HCT116 (cell line): ENCODE data around the gene MECP2. TPM values are rescaled to one million over a fixed set of nuclear protein-coding genes. Genes with fewer than 3 reads are reported as not detected.

Experiments
- ATAC-seq: fragments of 200-7000 bp; cut with Tn5 transposase; 2 replicates; pipeline ENCODE4 v1.9.1; 2020; ENCODE audit warnings: mild to moderate bottlenecking, moderate library complexity
- BruUV-seq: library from RNA; stranded (reverse); fragments of 400-500 nt; replicated peaks from 2 replicates; lab custom pipeline; 2021; lab: Mats Ljungman, UMichigan
- CTCF ChIA-PET: fragments of 300-600 bp; sonication (Branson Sonifier 250); formaldehyde crosslinking; loops from one replicate; lab custom pipeline; 2021; ENCODE audit warnings: antibody characterized with exemption; lab: Charles Lee
- POLR2A ChIA-PET: fragments of 300-600, 350-600 bp; sonication (Branson Sonifier 250); formaldehyde crosslinking; loops from one replicate; lab custom pipeline; 2021; ENCODE audit warnings: antibody characterized with exemption; lab: Charles Lee
- RAD21 ChIA-PET, 2 experiments: fragments of 300-600 bp; sonication (Branson Sonifier 250); formaldehyde crosslinking; loops; one replicate each; lab custom pipeline; 2023; ENCODE audit warnings: low total read pairs in 2 of 2; ENCODE audit not compliant: uncharacterized antibody in 2 of 2, unreplicated experiment in 2 of 2, low non-redundant PET in 1 of 2; lab: Charles Lee
- DNase-seq: peaks from one replicate; pipeline ENCODE4 v3.0.0-alpha.2; 2010; ENCODE audit warnings: low read depth, low spot score
- H2AFZ ChIP-seq: fragments of 200-600 bp; shearing (Covaris generic), sonication (generic); 2 replicates; pipeline ENCODE4 v1.6.1; 2017; ENCODE audit warnings: low read depth, mixed run types, mixed read lengths, antibody characterized with exemption, low read length; ENCODE audit not compliant: poor library complexity, severe bottlenecking
- H3K27ac ChIP-seq: 2 replicates; pipeline ENCODE4 v1.5.1; 2012; ENCODE audit warnings: low read depth, low read length
- H3K27me3 ChIP-seq: fragments of 200-600 bp; sonication (generic); 2 replicates; pipeline ENCODE4 v1.6.1; 2016; ENCODE audit warnings: mixed run types, low read length, mixed read lengths; ENCODE audit not compliant: insufficient read depth
- H3K36me3 ChIP-seq, 2 experiments: fragments of 200-500 bp in 1 of 2; fragments of 200-600 bp in 1 of 2; sonication (Bioruptor generic) in 1 of 2; sonication (generic) in 1 of 2; 2 replicates each; pipeline versions ENCODE4 v1.5.1 to v1.6.1; 2014 to 2016; ENCODE audit warnings: low read length in 2 of 2, inconsistent platforms in 1 of 2, mixed read lengths in 1 of 2, mixed run types in 1 of 2; ENCODE audit not compliant: insufficient read depth in 2 of 2, control insufficient read depth in 1 of 2
- H3K4me1 ChIP-seq, 2 experiments: fragments of 200-600 bp in 1 of 2; sonication (generic) in 1 of 2; 2 replicates each; pipeline versions ENCODE4 v1.5.1 to v1.6.1; 2012 to 2017; ENCODE audit warnings: low read length in 2 of 2, inconsistent platforms in 1 of 2, mild to moderate bottlenecking in 1 of 2, mixed read lengths in 1 of 2, mixed run types in 1 of 2, moderate library complexity in 1 of 2; ENCODE audit not compliant: insufficient read depth in 2 of 2, control insufficient read depth in 1 of 2
- H3K4me2 ChIP-seq: fragments of 200-600 bp; sonication (generic); 2 replicates; pipeline ENCODE4 v1.6.1; 2017; ENCODE audit warnings: mixed run types, low read length, mixed read lengths
- H3K4me3 ChIP-seq, 2 experiments: fragments of 200-600 bp in 1 of 2; sonication (generic) in 1 of 2; replicated peaks in 1 of 2; 2 replicates each; pipeline ENCODE4 v1.5.1; 2011 to 2016; ENCODE audit warnings: low read length in 2 of 2, control low read depth in 1 of 2, low read depth in 1 of 2, mild to moderate bottlenecking in 1 of 2, mixed read lengths in 1 of 2, mixed run types in 1 of 2
- H3K79me2 ChIP-seq: fragments of 200-600 bp; sonication (generic); 2 replicates; pipeline ENCODE4 v1.6.1; 2017; ENCODE audit warnings: mild to moderate bottlenecking, mixed run types, low read length, moderate library complexity, mixed read lengths; ENCODE audit not compliant: insufficient read depth
- H3K9ac ChIP-seq: fragments of 200-600 bp; sonication (generic); 2 replicates; pipeline ENCODE4 v1.6.1; 2016; ENCODE audit warnings: low read length, mixed read lengths
- H3K9me2 ChIP-seq: fragments of 200-600 bp; sonication (generic), shearing (Covaris generic); 2 replicates; pipeline ENCODE4 v1.6.1; 2017; ENCODE audit warnings: mixed run types, mild to moderate bottlenecking, moderate library complexity; ENCODE audit not compliant: insufficient read depth
- H3K9me3 ChIP-seq, 2 experiments: fragments of 200-500 bp in 1 of 2; fragments of 200-600 bp in 1 of 2; sonication (Bioruptor generic) in 1 of 2; sonication (generic) in 1 of 2; 2 replicates each; pipeline ENCODE4 v1.6.1; 2014 to 2017; ENCODE audit warnings: low read length in 2 of 2, mixed read lengths in 2 of 2, inconsistent platforms in 1 of 2, low read depth in 1 of 2, mild to moderate bottlenecking in 1 of 2, mixed run types in 1 of 2, moderate library complexity in 1 of 2; ENCODE audit not compliant: control insufficient read depth in 1 of 2, insufficient read depth in 1 of 2
- H4K20me1 ChIP-seq: fragments of 200-600 bp; sonication (generic), shearing (Covaris generic); 2 replicates; pipeline ENCODE4 v1.6.1; 2017; ENCODE audit warnings: mixed run types, mild to moderate bottlenecking, moderate library complexity; ENCODE audit not compliant: insufficient read depth
- ATF3 ChIP-seq: IDR thresholded peaks from 2 replicates; pipeline ENCODE4 v1.6.1; 2012
- CBX3 ChIP-seq: IDR thresholded peaks from 2 replicates; pipeline ENCODE4 v1.6.1; 2012; ENCODE audit warnings: low read depth
- CEBPB ChIP-seq: IDR thresholded peaks from 2 replicates; pipeline ENCODE4 v1.6.1; 2012; ENCODE audit warnings: low read depth
- CTCF ChIP-seq, 3 experiments: fragments of 200-600 bp in 1 of 3; sonication (generic) in 1 of 3; IDR thresholded peaks in 2 of 3; conservative IDR thresholded peaks in 1 of 3; 2 replicates each; pipeline ENCODE4 v1.5.1; 2012 to 2017; ENCODE audit warnings: low read depth in 2 of 3, low read length in 2 of 3, antibody characterized with exemption in 1 of 3, borderline replicate concordance in 1 of 3, control low read depth in 1 of 3, mild to moderate bottlenecking in 1 of 3, mixed read lengths in 1 of 3, mixed run types in 1 of 3, moderate library complexity in 1 of 3; ENCODE audit not compliant: insufficient read depth in 1 of 3
- EGR1 ChIP-seq: IDR thresholded peaks from 2 replicates; pipeline ENCODE4 v1.6.1; 2012; ENCODE audit warnings: low read depth
- EZH2 ChIP-seq: fragments of 200-600 bp; sonication (generic); IDR thresholded peaks from 2 replicates; pipeline ENCODE4 v1.6.1; 2017; ENCODE audit warnings: antibody characterized with exemption, mixed run types
- EZH2phosphoT487 ChIP-seq: fragments of 200-600 bp; IDR thresholded peaks from 2 replicates; pipeline ENCODE4 v1.6.1; 2018; ENCODE audit warnings: antibody characterized with exemption, borderline replicate concordance
- FOSL1 ChIP-seq: IDR thresholded peaks from 2 replicates; pipeline ENCODE4 v1.6.1; 2012; ENCODE audit warnings: low read depth
- JUND ChIP-seq: IDR thresholded peaks from 2 replicates; pipeline ENCODE4 v1.6.1; 2012
- RAD21 ChIP-seq: IDR thresholded peaks from 2 replicates; pipeline ENCODE4 v1.6.1; 2012; ENCODE audit warnings: low read depth, mild to moderate bottlenecking
- SIN3A ChIP-seq: IDR thresholded peaks from 2 replicates; pipeline ENCODE4 v1.6.1; 2012; ENCODE audit warnings: low read depth
- SP1 ChIP-seq: IDR thresholded peaks from 2 replicates; pipeline ENCODE4 v1.6.1; 2012; ENCODE audit warnings: low read depth
- TCF7L2 ChIP-seq: IDR thresholded peaks from 2 replicates; pipeline ENCODE4 v1.7.0; 2011; ENCODE audit warnings: borderline replicate concordance, inconsistent platforms; ENCODE audit not compliant: insufficient read depth, insufficient read length; ENCODE audit errors: extremely low read depth
- YY1 ChIP-seq: IDR thresholded peaks from 2 replicates; pipeline ENCODE4 v1.6.1; 2011; ENCODE audit warnings: low read length, low read depth, moderate library complexity, mild to moderate bottlenecking; ENCODE audit not compliant: insufficient replicate concordance; ENCODE audit errors: extremely low read depth
- ZFX ChIP-seq: fragments of 450-650 bp; IDR thresholded peaks from 2 replicates; pipeline ENCODE4 v1.6.1; 2017
- ZNF274 ChIP-seq: fragments of 200-500 bp; sonication (Bioruptor generic); IDR thresholded peaks from 2 replicates; pipeline ENCODE4 v1.6.1; 2014; ENCODE audit warnings: mild to moderate bottlenecking, low read depth, low read length, inconsistent platforms
- intact Hi-C: fragments of 100-400 bp; cut with micrococcal nuclease; formaldehyde crosslinking; loops from 2 replicates; pipeline ENCODE4 v1.10.0; 2022
- total RNA-seq: library from RNA; stranded (reverse); gene quantifications from one replicate; pipeline ENCODE4 v1.2.1, GENCODE V29; 2021; ENCODE audit not compliant: unreplicated experiment

MECP2 gene
- total RNA-seq, 1 experiment from 2014 or later, result 32.4 TPM

- Histone ChIP-seq H3K4me3 (no peak overlapping the region), H3K27me3 (no peaks in the 10 kb centered on the region), H3K9ac (no peak overlapping the region), H4K20me1 (no peaks in the 10 kb centered on the region), H3K9me2 (no peaks in the 10 kb centered on the region), H2AFZ (no peak overlapping the region), H3K4me2 (no peak overlapping the region), H3K27ac (no peak overlapping the region), H3K4me1 (no peaks in the 10 kb centered on the region), H3K79me2 (no peaks in the 10 kb centered on the region), H3K36me3 (no peaks in the 10 kb centered on the region), H3K9me3 (no peaks in the 10 kb centered on the region)
- POLR2A ChIA-PET, result no interaction called here
- no TSS peak for BruUV-seq
- DNase-seq (no peak), ATAC-seq (no peak)
- RAD21 ChIA-PET, result no interaction called here
- CTCF ChIA-PET, result no interaction called here
- intact Hi-C loops, result no loop called here
- TF ChIP-seq EZH2 (no peak), EZH2phosphoT487 (no peak), SIN3A (no peak), FOSL1 (no peak), YY1 (no peak), CBX3 (no peak), JUND (no peak), EGR1 (no peak), SP1 (no peak), TCF7L2 (no peak), ATF3 (no peak), ZNF274 (no peak), RAD21 (no peak), ZFX (no peak), CTCF (IDR thresholded peaks at IDR 0.05 in 2 of 3, conservative IDR thresholded peaks at IDR 0.05 in 1 of 3; ENCODE audit: borderline replicate concordance in 1 of 3, insufficient read depth in 1 of 3, low read depth in 2 of 3, low read length in 2 of 3) (no peak), CEBPB (no peak)
Observed at GRCh38 chrX:153988493-153988892, 109.0 kb downstream of the MECP2 start.
